GM18909 (cell line): ENCODE measurements around the gene SHISA2.

Source experiments
- ATAC-seq: cut with Tn5 transposase; IDR thresholded peaks from one replicate; pipeline ENCODE4 v1.9.1; 2021; ENCODE audit warnings: mild to moderate bottlenecking; ENCODE audit not compliant: unreplicated experiment, poor library complexity

The SHISA2 gene

GRCh38 chr13:26019881-26020870 is 31.6 kb downstream of the SHISA2 start:
- ATAC-seq, result no peak

DNA sequence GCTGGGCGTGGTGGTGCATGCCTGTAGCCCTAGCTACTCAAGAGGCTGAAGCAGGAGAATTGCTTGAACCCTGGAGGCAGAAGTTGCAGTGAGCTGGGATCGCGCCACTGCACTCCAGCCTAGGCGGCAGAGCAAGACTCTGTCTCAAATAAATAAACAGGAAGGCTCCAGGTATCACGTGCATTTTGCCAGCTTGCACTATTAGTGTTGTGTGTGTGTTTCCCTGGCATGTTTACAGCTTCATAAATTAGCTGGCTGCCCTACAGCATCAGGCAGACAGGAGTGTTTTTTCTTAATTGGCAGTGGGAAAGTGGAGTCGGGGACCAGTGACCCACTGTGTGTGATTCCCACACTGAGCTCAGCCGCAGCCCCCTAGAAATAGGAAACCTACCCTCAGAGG is 32.6 kb downstream of the SHISA2 start:
- ATAC-seq, result no peak

- no peak for ATAC-seq
Measured at GRCh38 chr13:26017932-26018665, 33.7 kb downstream of the SHISA2 start.

- ATAC-seq, result no peak
Measured at GRCh38 chr13:26017196-26017921, 34.5 kb downstream of the SHISA2 start.

DNA sequence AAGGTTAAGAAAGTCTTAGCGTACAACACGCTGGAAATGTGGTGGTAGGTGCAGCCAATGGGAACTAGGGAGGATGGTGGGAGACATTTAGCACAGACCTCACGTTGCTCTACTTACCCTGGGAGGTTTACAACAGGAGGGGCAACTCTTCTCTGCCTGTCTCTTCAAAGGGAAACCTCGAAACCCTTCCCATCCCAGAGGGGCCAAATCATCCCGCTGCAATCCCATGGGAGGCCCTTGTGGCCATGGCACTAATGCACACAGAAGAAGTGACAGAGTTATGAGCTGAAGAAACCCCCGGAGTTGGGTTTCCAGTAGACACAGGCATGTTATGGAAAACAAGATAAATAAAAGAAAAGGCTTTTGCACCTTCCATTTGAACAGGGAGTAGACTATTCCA is 35.6 kb downstream of the SHISA2 start:
- no peak for ATAC-seq

- ATAC-seq, result no peak
Measured at GRCh38 chr13:26015271-26016125, 36.3 kb downstream of the SHISA2 start.

DNA sequence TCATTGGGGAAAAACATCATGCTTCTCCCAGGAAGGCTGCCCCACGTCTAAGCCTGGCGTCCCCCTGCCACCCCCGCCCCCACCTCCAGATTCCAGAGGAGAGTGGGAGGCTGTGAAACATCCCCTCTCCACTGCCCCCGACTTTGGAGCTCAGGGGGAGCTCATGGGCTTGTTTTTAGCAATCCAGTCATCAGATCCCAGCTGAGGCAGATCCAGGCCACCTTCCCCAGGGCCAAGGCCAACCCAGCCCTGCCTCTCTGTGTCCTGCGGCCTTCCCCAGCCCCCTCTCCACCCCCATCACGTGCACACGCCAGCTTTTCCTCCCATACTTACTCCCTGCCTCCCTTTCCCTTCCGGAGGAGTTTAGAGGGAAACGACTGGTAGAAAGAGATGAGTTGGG is 38.8 kb downstream of the SHISA2 start:
- ATAC-seq, result no peak

DNA sequence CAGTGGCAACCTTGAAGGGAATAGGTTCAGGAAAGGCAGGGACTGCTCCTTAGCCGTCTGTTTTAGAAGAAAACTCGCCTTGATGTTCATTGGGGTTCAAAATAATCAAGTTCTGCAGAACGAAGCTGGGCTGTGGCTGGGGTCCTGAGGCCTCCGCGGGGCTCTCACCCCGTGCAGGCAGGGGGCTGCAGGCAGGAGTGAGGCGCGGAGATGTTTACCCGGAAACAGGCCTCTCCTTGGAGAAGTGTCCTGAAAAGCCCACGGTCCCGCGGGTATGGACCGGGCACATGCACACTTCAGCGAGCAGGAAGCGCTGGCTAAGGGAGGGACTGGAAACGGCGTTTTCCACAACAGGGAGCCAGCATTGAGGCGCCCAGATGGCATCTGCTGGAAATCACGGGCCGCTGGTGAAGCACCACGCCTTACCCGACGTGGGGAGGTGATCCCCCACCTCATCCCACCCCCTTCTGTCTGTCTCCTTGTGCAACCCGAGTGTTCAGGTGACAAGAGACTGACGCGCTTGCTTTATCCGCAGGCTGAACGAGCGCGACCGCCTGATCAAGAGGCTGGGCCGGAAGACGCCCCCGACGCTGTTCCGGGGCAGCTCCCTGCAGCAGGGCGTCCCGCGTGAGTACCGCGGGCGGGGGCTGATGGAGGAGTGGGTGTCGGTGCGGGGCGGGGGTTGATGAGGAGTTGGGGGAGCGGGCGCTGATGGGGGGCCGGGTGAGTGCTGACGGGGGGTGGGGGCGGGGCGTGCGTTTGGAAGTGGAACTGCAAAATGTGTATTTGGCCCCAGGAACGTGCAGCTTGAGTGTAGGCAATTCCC is 39.6 kb downstream of the SHISA2 start:
- ATAC-seq, result no peak

- ATAC-seq, result no peak
Measured at GRCh38 chr13:26011208-26011573, 40.6 kb downstream of the SHISA2 start.

DNA sequence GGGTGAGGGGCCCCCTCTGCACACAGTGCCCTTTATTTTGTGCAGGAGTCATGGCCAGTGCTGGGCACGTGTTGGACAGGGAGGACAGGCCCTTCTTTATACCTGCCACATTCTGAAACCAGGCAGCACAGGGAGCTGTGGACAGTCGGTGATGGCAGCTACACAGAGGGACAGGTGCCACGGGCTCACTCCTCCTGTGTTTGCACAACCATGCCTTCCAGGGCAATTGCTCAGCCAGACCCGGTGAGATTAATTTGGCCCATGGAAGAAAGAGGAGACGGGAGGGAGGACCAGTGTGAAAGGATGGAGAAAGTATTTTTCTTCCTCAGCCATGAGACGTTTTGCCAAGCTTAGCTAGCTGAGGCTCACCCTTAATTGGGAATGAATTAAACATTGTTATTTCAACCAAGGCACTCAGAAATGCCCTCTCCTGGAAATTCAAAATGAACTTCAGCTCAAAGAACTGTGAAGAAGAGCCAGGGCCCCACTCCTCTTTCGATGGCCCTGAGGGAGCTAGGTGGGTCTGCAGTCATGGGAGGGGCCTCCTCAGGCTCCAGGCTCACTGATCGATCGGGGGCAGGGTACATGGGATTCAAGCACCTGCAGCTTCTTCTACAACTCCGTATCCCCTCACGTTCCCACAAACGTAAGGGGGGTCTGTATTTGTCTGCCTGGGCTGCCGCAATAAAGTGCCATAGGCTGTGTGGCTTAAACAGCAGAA is 41.2 kb downstream of the SHISA2 start:
- ATAC-seq, result no peak

DNA sequence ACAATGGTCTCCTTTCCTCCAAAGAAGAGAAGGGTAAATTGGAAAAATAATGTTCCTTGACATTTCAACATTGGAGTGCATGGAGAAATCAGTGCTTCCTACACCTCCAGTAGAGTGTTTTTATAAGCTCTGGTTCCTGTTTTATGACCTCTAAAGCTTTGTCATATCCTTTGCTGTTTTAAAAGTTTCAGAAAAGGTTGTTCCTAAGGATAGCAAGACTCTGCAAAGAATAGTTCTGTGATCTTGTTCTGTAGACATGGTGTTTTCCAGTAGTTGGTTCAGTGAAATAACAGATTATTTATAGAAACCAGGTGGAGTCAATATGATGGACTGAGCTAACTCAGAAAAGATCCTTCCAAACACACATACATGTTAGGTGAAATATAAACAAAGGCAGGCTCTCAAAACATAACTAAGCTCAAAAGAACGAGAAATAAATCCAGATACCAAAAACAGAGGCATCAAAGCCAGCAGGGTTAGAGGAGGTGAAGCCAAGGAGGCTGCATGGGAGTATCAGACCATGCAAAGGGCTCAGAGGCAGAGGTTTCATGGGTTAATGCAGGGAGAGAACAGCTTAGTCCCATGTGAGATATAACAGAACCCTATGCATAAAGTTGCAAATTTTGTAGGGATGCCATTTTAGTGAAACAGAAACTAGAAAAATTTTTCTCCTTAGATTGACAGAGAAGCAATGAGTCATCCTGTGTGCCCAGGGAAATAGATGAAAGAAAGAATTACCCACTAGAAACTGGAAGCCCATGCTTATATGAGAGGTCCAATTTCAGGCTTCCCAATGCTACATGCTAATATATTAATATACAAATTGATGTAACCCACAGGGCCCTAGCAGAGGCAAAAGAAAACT is 44.3 kb downstream of the SHISA2 start:
- ATAC-seq, result no peak
